Activated T-helper 1 cell treated with anti-CD3 and anti-CD28 coated beads, Interleukin-12 subunit alpha, Interleukin-12 subunit beta, Interleukin-2, Interleukin-4 antibody, amounts not matched to agents 30 ng/mL and 10 ng/mL and 1 ng/mL, durations not matched to agents 14 hours and 24 hours and 36 hours (primary cell): ENCODE data around the gene FMC1. TPM values are rescaled to one million over a fixed set of nuclear protein-coding genes. Genes with fewer than 3 reads are reported as not detected.
"Not testable (repeated sequence)": the region's sequence is repeated elsewhere in the genome, so short reads cannot be mapped to it uniquely, and the experiment has no call there.

ENCODE experiments used
- DNase-seq: peaks from one replicate; pipeline ENCODE4 v3.0.0; 2021; ENCODE audit warnings: low spot score
- H3K27ac Mint-ChIP-seq: one replicate; pipeline ENCODE4 v1.8.0; 2021; ENCODE audit warnings: mild to moderate bottlenecking, mixed read lengths
- H3K27me3 Mint-ChIP-seq: one replicate; pipeline ENCODE4 v1.8.0; 2022; ENCODE audit warnings: mild to moderate bottlenecking, moderate library complexity, mixed read lengths; ENCODE audit not compliant: insufficient read depth
- H3K36me3 Mint-ChIP-seq: one replicate; pipeline ENCODE4 v1.8.0; 2021; ENCODE audit warnings: low read depth, mixed read lengths
- H3K4me1 Mint-ChIP-seq: one replicate; pipeline ENCODE4 v1.8.0; 2021; ENCODE audit warnings: low read depth, mixed read lengths
- H3K4me3 Mint-ChIP-seq: one replicate; pipeline ENCODE4 v1.8.0; 2021; ENCODE audit warnings: mild to moderate bottlenecking, moderate library complexity, mixed read lengths
- H3K9me3 Mint-ChIP-seq: one replicate; pipeline ENCODE4 v1.8.0; 2021; ENCODE audit warnings: mixed read lengths
- intact Hi-C: fragments of 100-400 bp; cut with micrococcal nuclease; formaldehyde crosslinking; loops from one replicate; pipeline ENCODE4 v1.15.1; 2024
- total RNA-seq: library from RNA; stranded (reverse); gene quantifications from 2 replicates; pipeline ENCODE4 v1.2.3, GENCODE V29; 2022

FMC1 gene
- total RNA-seq, 1 donor from 2014 or later, result 3.7 TPM

DNA sequence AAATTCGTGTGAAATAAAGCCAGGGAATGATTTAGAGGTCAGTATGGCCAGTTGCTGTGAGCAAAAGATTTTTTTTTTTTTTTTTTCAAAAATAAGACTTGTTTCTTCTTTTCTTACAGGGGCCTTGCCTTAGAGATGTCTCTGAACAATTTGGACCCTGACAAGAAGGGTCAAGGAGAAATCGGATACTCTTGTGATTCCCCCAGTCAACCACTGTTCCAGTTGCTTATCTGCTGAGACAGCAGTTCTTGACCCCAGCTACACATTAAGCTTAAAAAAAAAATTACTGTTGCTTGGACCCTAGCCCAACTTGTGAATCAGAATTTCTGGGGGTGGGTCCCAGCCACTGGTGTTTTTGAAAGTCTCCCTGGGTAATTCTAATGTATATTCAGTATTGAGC is 12.0 kb upstream of the FMC1 start:
- Mint-ChIP-seq H3K27ac (no peak overlapping the region), H3K4me1 (peaks cover 6% of the 10 kb centered on the region), H3K27me3 (peaks cover 8% of the 10 kb centered on the region), H3K36me3 (no peaks in the 10 kb centered on the region), H3K9me3 (peaks cover 4% of the 10 kb centered on the region), H3K4me3 (no peak overlapping the region)
- DNase-seq, result no peak
- intact Hi-C loops, result no loop called here

DNA sequence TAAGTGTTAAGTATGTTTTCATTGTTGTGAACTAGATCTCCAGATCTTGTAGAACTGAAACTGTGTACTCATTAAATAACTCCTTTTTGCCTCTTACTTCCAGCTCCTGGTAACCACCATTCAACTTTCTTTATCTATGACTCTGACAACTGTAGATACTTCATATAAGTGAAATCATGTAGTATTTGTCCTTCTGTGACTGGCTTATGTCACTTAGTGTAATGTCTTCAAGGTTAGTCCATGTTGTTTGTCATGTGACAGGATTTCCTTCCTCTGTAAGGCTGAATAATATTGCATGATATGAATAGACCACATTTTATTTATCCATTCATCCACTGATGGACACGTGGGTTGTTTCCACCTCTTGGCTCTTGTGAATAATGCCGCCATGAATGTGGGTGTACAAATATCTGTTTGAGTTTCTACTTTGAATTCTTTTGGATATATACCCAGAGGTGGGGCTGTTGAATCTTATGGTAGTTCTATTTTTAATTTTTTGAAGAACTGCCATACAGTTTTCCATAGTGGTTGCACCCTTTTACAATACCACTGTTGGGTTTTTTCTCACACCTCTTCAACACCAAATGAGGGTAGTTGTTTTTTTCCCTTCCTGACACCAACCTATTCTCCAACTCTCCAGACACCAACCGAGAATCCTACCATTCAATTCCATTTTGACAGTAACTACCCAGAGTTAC is 10.7 kb upstream of the FMC1 start:
- Mint-ChIP-seq H3K27me3 (peaks cover 8% of the 10 kb centered on the region), H3K4me1 (peaks cover 6% of the 10 kb centered on the region), H3K9me3 (peaks cover 4% of the 10 kb centered on the region), H3K4me3 (no peak overlapping the region), H3K36me3 (no peaks in the 10 kb centered on the region), H3K27ac (no peak overlapping the region)
- no peak for DNase-seq
- intact Hi-C loops, result no loop called here

DNA sequence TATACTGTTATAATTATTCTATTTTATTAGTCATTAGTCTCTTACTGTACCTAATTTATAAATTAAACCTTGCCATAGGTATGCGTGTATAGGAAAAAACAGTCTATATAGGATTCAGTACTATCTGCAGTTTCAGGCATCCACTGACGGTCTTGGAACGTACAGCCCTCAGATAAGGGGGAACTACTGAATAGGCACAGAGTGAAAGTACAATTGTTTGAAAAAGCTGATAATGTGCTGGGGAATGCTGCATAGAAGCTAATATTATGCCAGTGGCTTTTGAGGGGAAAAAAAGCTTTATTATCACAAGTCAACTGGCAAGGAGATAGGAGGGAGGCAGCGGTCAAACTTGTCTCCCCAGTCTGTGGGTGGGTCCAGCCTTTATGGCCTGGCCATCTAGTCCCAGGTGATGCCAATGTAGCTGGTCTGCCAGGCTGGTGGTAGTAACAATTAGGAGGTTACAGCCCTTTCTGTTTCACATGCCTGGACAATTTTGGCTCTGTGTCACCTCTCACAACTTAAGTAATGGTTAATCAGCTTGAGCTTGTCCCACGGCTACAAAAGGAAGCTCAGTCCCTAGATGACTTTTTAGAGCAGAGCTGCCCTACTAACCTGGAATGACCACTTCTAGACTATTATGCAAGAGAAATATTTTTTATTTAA is 8.3 kb upstream of the FMC1 start:
- no peak overlapping the region for H3K4me3 Mint-ChIP-seq
- H3K4me1 Mint-ChIP-seq, result peaks cover 6% of the 10 kb centered on the region

DNA sequence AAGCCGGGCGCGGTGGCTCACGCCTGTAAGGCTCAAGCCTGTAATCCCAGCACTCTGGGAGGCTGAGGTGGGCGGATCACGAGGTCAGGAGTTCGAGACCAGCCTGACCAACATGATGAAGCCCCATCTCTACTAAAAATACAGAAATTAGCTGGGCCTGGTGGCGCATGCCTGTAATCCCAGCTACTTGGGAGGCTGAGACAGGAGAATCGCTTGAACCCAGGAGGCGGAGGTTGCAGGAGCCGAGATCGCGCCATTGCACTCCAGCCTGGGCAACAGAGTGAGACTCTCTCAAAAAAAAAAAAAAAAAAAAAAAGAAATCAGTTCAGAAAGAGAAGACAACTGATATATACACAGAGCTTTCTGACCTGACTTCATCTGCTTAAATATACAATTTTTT is 7.7 kb upstream of the FMC1 start:
- H3K27ac Mint-ChIP-seq, intact Hi-C loops, H3K36me3 Mint-ChIP-seq, H3K9me3 Mint-ChIP-seq, H3K4me3 Mint-ChIP-seq, DNase-seq, H3K4me1 Mint-ChIP-seq, H3K27me3 Mint-ChIP-seq: not testable (repeated sequence)

More for the DNA sequence above, 8.3 kb upstream of the FMC1 start:
- H3K9me3 Mint-ChIP-seq, result peaks cover 4% of the 10 kb centered on the region
- no peaks in the 10 kb centered on the region for H3K36me3 Mint-ChIP-seq
- peaks cover 6% of the 10 kb centered on the region for H3K27me3 Mint-ChIP-seq
- intact Hi-C loops, result no loop called here
- H3K27ac Mint-ChIP-seq, result no peak overlapping the region
- no peak for DNase-seq

DNA sequence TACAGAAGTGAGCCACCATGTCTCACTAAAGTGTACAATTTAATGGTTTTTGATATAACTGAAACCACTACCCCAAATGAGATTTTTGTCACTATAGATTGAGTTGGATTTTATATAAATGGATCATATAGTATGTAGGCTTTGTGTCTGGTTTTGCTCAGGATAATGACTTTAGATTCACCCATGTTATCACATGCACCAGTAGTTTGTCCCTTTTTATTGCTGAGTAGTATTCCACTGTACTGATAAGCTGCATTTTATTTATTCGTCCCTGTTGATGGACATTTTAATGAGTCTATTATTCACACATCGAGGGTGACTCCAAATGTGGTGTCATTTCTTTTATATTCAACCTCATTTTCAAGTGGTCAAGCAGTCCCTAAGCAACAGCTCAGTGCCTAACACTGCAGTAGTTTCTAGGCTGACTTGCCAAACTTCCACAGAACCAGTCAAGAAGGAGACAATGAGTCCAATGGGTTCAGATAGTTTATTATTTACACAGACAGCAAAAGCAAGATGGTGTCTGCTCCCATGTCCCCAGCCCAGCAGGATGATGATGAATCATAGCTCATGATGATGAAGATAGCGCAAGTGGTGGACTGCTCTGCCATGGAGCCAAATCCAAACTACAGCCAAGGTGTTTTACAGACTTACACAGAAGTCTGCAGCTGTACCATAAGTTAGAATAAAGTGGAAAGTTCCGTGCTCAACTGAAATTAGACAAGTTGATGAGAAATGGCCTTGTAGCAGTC is 6.6 kb upstream of the FMC1 start:
- Mint-ChIP-seq H3K27ac (no peak overlapping the region), H3K36me3 (no peaks in the 10 kb centered on the region), H3K4me3 (no peak overlapping the region), H3K27me3 (peaks cover 5% of the 10 kb centered on the region), H3K4me1 (peaks cover 12% of the 10 kb centered on the region), H3K9me3 (peaks cover 9% of the 10 kb centered on the region)
- no peak for DNase-seq
- intact Hi-C loops, result no loop called here

DNA sequence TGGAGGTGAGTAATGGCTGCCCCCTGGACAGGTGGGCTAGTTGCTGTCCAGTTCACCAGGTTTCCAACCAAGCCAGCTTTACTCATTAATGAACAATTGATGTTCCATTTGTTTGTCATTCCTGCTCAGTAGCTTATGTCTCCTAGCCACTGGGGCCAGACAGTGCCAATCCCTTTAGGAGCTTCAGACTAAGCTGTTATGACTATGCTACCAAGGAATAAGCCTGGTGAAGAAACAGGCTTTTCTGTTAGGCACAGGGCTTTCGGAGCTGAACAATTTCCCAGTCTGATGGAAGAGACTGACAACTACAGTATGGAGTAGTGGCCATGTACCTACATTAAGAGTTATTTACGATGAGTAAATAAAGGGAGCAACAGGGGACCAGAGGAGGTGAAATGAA is 2.1 kb upstream of the FMC1 start:
- intact Hi-C loops, result no loop called here
- Mint-ChIP-seq H3K27ac (peak overlapping the region; percentile 81), H3K36me3 (peaks cover 2% of the 10 kb centered on the region), H3K27me3 (peaks cover 8% of the 10 kb centered on the region), H3K4me3 (peak overlapping the region; percentile 91), H3K4me1 (peaks cover 31% of the 10 kb centered on the region), H3K9me3 (peaks cover 5% of the 10 kb centered on the region)
- DNase-seq, result no peak

DNA sequence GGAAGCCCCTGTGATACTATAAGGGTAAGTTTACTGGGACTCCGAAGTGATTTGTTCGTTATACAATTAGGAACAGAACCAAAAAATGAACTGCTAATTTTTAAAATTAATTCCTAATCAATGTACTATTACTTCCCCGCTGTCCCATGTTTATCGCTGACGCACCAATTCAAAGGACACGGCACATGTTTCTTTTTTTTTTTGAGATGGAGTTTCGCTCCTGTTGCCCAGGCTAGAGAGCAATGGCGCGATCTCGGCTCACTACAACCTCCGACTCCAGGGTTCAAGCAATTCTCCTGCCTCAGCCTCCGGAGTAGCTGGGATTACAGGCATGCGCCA is 1.5 kb upstream of the FMC1 start:
- Mint-ChIP-seq H3K9me3 (peaks cover 5% of the 10 kb centered on the region), H3K4me1 (peaks cover 31% of the 10 kb centered on the region), H3K36me3 (peaks cover 4% of the 10 kb centered on the region), H3K4me3 (peak overlapping the region; percentile 91), H3K27ac (peak overlapping the region; percentile 100), H3K27me3 (peaks cover 8% of the 10 kb centered on the region)
- intact Hi-C loops, result loop anchor here (1.0 to 5.0 kb wide), 10 partner anchors 20 to 1588 kb away; partner anchors contain the start of genes CREB3L2, KDM7A, LUC7L2 and UBN2
- no peak for DNase-seq

DNA sequence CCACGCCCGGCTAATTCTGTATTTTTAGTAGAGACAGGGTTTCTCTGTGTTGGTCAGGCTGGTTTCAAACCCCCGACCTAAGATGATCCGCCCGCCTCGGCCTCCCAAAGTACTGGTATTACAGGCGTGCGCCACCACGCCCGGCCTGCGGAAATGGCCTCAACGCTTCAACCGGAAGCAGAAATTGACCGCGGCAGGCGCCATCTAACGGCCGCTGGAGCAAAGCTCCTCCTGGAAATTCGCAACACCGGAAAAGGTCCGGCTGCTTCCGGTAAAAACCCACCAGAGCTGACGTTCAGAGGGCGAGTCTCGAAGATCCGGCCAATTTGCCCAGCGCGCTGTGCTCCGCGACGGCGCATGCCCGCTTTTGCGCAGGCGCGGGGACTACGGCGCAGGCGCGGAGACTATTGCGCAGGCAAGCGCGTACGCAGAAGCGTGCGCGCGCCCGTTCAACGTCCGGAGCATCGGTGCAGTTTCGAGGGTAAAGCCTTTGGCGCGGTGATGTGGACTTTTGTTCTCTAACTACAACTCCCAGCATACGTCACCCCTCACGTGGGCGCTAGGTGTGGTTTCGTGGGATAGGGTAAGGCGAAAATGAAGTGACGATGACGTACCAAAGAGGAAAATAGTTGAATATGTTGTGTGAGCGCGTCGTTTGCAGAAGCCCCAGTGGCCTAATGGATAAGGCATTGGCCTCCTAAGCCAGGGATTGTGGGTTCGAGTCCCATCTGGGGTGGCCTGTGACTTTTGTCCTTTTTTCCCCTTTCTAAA is 915 bp upstream of the FMC1 start:
- intact Hi-C loops, result loop anchor here (1.0 to 5.0 kb wide), 10 partner anchors 19 to 1587 kb away; partner anchors contain the start of genes CREB3L2, KDM7A, LUC7L2 and UBN2
- Mint-ChIP-seq H3K27me3 (peaks cover 8% of the 10 kb centered on the region), H3K4me1 (peaks cover 31% of the 10 kb centered on the region), H3K36me3 (peaks cover 4% of the 10 kb centered on the region), H3K27ac (peak overlapping the region; percentile 100), H3K9me3 (peaks cover 5% of the 10 kb centered on the region), H3K4me3 (peak overlapping the region; percentile 91)
- DNase-seq, result peak; percentile 97

DNA sequence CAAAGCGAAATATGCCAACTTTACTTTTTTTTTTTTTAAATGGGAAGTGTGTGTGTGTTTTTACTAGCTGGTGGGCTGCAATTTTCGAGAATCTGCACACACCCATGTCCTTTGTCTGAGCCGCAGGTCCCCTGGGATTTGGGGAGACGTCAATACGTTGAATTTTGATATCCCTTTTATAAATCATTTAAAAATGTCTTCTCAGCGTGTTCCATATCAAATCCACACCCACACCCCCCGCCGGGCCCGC is 404 bp upstream of the FMC1 start:
- peak overlapping the region; percentile 91 for H3K4me3 Mint-ChIP-seq

DNA sequence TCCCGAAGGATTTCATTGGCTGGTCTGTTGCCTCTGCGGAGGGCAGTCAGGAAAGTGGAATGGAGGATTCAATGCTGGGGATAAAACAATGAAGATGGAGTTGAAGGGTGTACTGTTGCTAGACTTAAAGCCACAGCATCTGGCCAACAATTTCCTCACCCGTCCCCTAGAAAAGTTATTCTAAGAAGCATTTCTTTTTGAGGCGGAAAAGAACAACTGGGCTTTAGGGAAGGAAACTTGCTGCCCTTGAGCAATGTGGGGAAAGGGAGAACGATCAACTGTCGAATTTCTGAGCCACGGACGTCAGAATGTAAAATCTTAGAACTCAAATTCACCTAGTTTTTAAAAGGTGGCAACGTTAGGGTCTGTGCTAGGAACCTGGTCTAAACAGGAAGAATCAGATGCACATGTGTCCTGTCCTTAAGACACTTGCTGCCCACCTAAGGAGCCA is 664 bp downstream of the FMC1 start:
- H3K4me1 Mint-ChIP-seq, result peaks cover 31% of the 10 kb centered on the region
- no peak for DNase-seq
- peak overlapping the region; percentile 100 for H3K27ac Mint-ChIP-seq
- H3K27me3 Mint-ChIP-seq, result peaks cover 6% of the 10 kb centered on the region
- intact Hi-C loops, result loop anchor here (5.0 kb wide), 4 partner anchors 304 to 1586 kb away; partner anchors contain the start of genes KDM7A and ZC3HAV1L
- H3K36me3 Mint-ChIP-seq, result peaks cover 8% of the 10 kb centered on the region
- peak overlapping the region; percentile 91 for H3K4me3 Mint-ChIP-seq
- H3K9me3 Mint-ChIP-seq, result peaks cover 5% of the 10 kb centered on the region

More for the DNA sequence above, 404 bp upstream of the FMC1 start:
- peaks cover 8% of the 10 kb centered on the region for H3K27me3 Mint-ChIP-seq
- H3K9me3 Mint-ChIP-seq, result peaks cover 5% of the 10 kb centered on the region
- intact Hi-C loops, result loop anchor here (1.0 to 5.0 kb wide), 10 partner anchors 19 to 1587 kb away; partner anchors contain the start of genes CREB3L2, KDM7A, LUC7L2 and UBN2
- peaks cover 4% of the 10 kb centered on the region for H3K36me3 Mint-ChIP-seq
- peaks cover 31% of the 10 kb centered on the region for H3K4me1 Mint-ChIP-seq
- peak overlapping the region; percentile 100 for H3K27ac Mint-ChIP-seq
- no peak for DNase-seq

DNA sequence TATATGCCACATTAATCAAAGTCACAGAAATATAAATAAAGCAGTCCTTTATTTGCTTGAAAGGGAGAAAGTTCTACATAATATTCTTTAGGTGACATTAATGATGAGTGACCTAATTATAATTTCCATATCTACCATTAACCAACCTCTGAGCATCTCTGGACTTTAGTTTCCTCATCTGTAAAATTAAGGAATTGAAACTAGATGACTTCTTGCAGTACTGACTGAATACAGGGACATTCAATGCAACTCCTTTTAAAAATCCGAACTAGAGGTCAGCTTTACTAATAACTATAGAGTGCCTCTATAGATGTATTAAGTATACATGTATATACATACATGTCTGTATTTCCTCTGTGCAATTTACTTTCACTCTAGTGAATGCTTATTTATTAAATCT is 3.9 kb downstream of the FMC1 start:
- intact Hi-C loops, result no loop called here
- Mint-ChIP-seq H3K27me3 (peaks cover 6% of the 10 kb centered on the region), H3K36me3 (peaks cover 14% of the 10 kb centered on the region)

DNA sequence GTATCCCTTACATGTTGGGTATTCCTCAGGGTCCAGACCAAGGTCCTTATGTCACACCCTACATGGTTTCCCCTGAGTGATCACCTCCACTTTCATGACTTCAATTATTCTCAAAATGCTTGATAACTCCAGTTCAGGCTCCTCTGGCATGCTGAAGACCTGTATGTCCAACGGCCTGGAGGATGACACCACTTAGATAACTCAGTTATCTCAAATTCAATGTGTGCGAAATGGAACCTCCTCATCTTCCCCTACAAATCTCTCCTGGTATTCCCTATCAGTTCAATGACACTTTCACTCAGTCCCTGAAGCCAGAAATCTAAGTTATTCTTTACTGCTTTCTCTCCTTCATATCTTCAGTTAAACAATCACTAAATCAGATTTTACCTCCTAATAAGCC is 9.9 kb downstream of the FMC1 start:
- no peak for DNase-seq
- H3K9me3 Mint-ChIP-seq, result no peaks in the 10 kb centered on the region
- no peaks in the 10 kb centered on the region for H3K4me1 Mint-ChIP-seq
- H3K27me3 Mint-ChIP-seq, result no peaks in the 10 kb centered on the region
- H3K36me3 Mint-ChIP-seq, result peaks cover 28% of the 10 kb centered on the region
- H3K4me3 Mint-ChIP-seq, result no peak overlapping the region
- intact Hi-C loops, result no loop called here
- H3K27ac Mint-ChIP-seq, result no peak overlapping the region

More for the DNA sequence above, 3.9 kb downstream of the FMC1 start:
- no peaks in the 10 kb centered on the region for H3K9me3 Mint-ChIP-seq
- peaks cover 24% of the 10 kb centered on the region for H3K4me1 Mint-ChIP-seq
- no peak for DNase-seq
- H3K4me3 Mint-ChIP-seq, result no peak overlapping the region
- H3K27ac Mint-ChIP-seq, result no peak overlapping the region
